CD4-positive, alpha-beta T cell treated with Interleukin-10 for 1 hour (primary cell): ENCODE data around the gene ZNF521.

Experiments used
- DNase-seq: peaks from one replicate; pipeline ENCODE4 v3.0.0-alpha.2; 2020

The ZNF521 gene

GRCh38 chr18:25351777-25352628 lies at the start of gene ZNF521:
Gene ZNF521, minus strand, starts transcription at chr18:25352166. Its CDS starts 1,220 bp downstream, at chr18:25350946.
- DNase-seq: peak; percentile 34

GRCh38 chr18:25399554-25399953 lies 47.6 kb upstream of the ZNF521 start:
- no peak for DNase-seq

GRCh38 chr18:25392192-25392591 lies 40.2 kb upstream of the ZNF521 start:
- no peak for DNase-seq

- no peak for DNase-seq
Observed at GRCh38 chr18:25373432-25374179, 21.6 kb upstream of the ZNF521 start.

GRCh38 chr18:25370391-25370790 lies 18.4 kb upstream of the ZNF521 start:
- no peak for DNase-seq

GRCh38 chr18:25365242-25365641 lies 13.3 kb upstream of the ZNF521 start:
- no peak for DNase-seq

GRCh38 chr18:25364732-25365131 lies 12.8 kb upstream of the ZNF521 start:
- no peak for DNase-seq

GRCh38 chr18:25360301-25360899 lies 8.4 kb upstream of the ZNF521 start:
- no peak for DNase-seq

- no peak for DNase-seq
Observed at GRCh38 chr18:25353080-25353479, 1.1 kb upstream of the ZNF521 start.

GRCh38 chr18:25352629-25353005 lies 651 bp upstream of the ZNF521 start:
- DNase-seq: no peak

GRCh38 chr18:25351280-25351775 lies 638 bp downstream of the ZNF521 start:
- no peak for DNase-seq

GRCh38 chr18:25350489-25351251 lies 1.3 kb downstream of the ZNF521 start:
- peak; percentile 13 for DNase-seq

GRCh38 chr18:25349926-25350487 lies 2.0 kb downstream of the ZNF521 start:
- DNase-seq: no peak

GRCh38 chr18:25349131-25349925 lies 2.6 kb downstream of the ZNF521 start:
- no peak for DNase-seq

GRCh38 chr18:25348386-25349130 lies 3.4 kb downstream of the ZNF521 start:
- DNase-seq: no peak

- DNase-seq: no peak
Observed at GRCh38 chr18:25346561-25346960, 5.4 kb downstream of the ZNF521 start.

- DNase-seq: no peak
Observed at GRCh38 chr18:25345081-25345866, 6.7 kb downstream of the ZNF521 start.

- DNase-seq: no peak
Observed at GRCh38 chr18:25341831-25342230, 10.1 kb downstream of the ZNF521 start.

GRCh38 chr18:25340762-25341161 lies 11.2 kb downstream of the ZNF521 start:
- DNase-seq: no peak

- DNase-seq: no peak
Observed at GRCh38 chr18:25335676-25336075, 16.3 kb downstream of the ZNF521 start.
